ENCODE data around the gene MYO3B.

MYO3B gene

DNA sequence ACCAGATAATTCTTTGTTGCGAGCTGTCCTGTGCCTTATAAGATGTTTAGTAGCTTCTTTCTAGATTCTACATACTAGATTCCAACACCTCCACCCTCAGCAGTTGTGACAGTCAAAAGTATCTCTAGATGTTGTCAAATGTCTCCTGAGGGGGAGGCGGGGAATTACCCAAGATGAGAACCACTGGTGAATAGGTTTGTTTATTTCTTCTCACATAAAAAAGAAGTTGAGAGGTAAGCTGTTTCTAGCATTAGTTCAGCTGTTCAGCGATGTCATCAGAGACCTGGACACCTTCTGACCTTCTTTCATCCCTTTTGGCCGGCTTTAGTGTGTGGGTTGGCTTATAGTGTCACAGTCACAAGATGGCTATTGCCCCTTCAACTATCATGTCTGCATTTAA is 299.7 kb downstream of the MYO3B start:
- no peaks in the 10 kb centered on the region for H3K9me3 ChIP-seq (ENCODE audit: insufficient read depth, low read length)
- H3K79me2 ChIP-seq (ENCODE audit: insufficient read depth, low read length), result no peaks in the 10 kb centered on the region
- TF ChIP-seq EZH2phosphoT487 (conservative IDR thresholded peaks at IDR 0.05; ENCODE audit: low read length), result no peak
- TF ChIP-seq, protein P1, sequence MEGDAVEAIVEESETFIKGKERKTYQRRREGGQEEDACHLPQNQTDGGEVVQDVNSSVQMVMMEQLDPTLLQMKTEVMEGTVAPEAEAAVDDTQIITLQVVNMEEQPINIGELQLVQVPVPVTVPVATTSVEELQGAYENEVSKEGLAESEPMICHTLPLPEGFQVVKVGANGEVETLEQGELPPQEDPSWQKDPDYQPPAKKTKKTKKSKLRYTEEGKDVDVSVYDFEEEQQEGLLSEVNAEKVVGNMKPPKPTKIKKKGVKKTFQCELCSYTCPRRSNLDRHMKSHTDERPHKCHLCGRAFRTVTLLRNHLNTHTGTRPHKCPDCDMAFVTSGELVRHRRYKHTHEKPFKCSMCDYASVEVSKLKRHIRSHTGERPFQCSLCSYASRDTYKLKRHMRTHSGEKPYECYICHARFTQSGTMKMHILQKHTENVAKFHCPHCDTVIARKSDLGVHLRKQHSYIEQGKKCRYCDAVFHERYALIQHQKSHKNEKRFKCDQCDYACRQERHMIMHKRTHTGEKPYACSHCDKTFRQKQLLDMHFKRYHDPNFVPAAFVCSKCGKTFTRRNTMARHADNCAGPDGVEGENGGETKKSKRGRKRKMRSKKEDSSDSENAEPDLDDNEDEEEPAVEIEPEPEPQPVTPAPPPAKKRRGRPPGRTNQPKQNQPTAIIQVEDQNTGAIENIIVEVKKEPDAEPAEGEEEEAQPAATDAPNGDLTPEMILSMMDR (IDR thresholded peaks at IDR 0.05; ENCODE audit: insufficient read depth, low read length, poor library complexity, severe bottlenecking), result no peak
- no peaks in the 10 kb centered on the region; the same call in 1 of the 2 replicates for H3K27me3 ChIP-seq (ENCODE audit: low read length)
- no peak overlapping the region for H3K4me2 ChIP-seq (ENCODE audit: low read depth, low read length, poor library complexity, severe bottlenecking)
- no peaks in the 10 kb centered on the region for H4K20me1 ChIP-seq (ENCODE audit: low read depth, low read length)
- H3K9me2 ChIP-seq (replicated peaks; ENCODE audit: insufficient read depth, low read length), result no peaks in the 10 kb centered on the region
- H3K9ac ChIP-seq (ENCODE audit: low read length), result no peak overlapping the region
- H3K27ac ChIP-seq (ENCODE audit: low read depth, low read length), result no peak overlapping the region
- H2AFZ ChIP-seq (ENCODE audit: low read depth, low read length, severe bottlenecking), result no peak overlapping the region
- no peak overlapping the region for H3K4me3 ChIP-seq (ENCODE audit: insufficient read depth, low read length, poor library complexity, severe bottlenecking)
- H3K36me3 ChIP-seq (ENCODE audit: low read length), result no peaks in the 10 kb centered on the region
- H3F3A ChIP-seq (ENCODE audit: insufficient read depth), result no peaks in the 10 kb centered on the region

DNA sequence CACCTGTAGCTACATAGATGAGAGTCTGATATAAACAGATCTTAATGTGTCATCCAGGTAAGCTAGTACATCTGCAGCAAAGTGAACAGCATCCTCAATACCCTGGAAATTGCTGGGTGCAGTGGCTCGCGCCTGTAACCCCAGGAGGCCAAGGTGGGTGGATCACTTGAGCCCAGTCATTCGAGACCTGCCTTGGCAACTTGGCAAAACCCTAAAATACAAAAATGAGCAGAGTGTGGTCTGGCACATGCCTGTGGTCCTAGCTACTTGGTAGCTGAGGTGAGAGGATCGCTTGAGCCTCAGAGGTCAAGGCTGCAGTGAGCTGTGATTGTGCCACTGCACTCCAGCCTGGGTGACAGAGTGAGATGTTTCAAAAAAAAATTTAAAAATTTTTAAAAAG is 303.3 kb downstream of the MYO3B start:
- H3F3A ChIP-seq (ENCODE audit: insufficient read depth), result no peaks in the 10 kb centered on the region
- H3K36me3 ChIP-seq (ENCODE audit: low read length), result no peaks in the 10 kb centered on the region
- H3K9me3 ChIP-seq (ENCODE audit: insufficient read depth, low read length), result no peaks in the 10 kb centered on the region
- H4K20me1 ChIP-seq (ENCODE audit: low read depth, low read length), result no peaks in the 10 kb centered on the region; the same call in 1 of the 2 replicates
- no peak overlapping the region for H3K4me2 ChIP-seq (ENCODE audit: low read depth, low read length, poor library complexity, severe bottlenecking)
- H3K27ac ChIP-seq (ENCODE audit: low read depth, low read length), result no peak overlapping the region
- H3K9me2 ChIP-seq (replicated peaks; ENCODE audit: insufficient read depth, low read length), result no peaks in the 10 kb centered on the region
- no peak overlapping the region for H2AFZ ChIP-seq (ENCODE audit: low read depth, low read length, severe bottlenecking)
- H3K9ac ChIP-seq (ENCODE audit: low read length), result no peak overlapping the region
- H3K4me3 ChIP-seq (ENCODE audit: insufficient read depth, low read length, poor library complexity, severe bottlenecking), result no peak overlapping the region
- TF ChIP-seq, protein P1 (IDR thresholded peaks at IDR 0.05; ENCODE audit: insufficient read depth, low read length, poor library complexity, severe bottlenecking), result no peak
- TF ChIP-seq EZH2phosphoT487 (conservative IDR thresholded peaks at IDR 0.05; ENCODE audit: low read length), result no peak
- H3K27me3 ChIP-seq (ENCODE audit: low read length), result no peaks in the 10 kb centered on the region; the same call in 1 of the 2 replicates
- no peaks in the 10 kb centered on the region for H3K79me2 ChIP-seq (ENCODE audit: insufficient read depth, low read length)

DNA sequence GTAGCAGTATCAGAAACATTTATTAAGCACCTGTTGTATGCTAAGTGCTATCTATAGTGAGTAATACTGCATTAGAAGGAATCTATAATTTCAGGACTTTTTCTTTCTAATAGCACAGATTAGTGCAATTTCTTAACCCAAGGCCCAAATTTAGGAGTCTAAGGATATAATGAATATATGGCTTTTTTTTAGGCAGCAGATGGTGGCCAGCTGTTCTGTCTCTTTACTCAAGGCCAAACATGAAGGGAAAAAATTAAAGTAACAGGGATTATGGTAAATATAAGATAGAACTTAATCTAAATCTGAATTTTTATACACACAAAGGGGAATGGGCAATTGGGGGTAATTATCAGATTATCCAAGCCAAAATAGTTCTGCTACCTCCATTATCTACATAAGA is 306.6 kb downstream of the MYO3B start:
- Histone ChIP-seq H3K36me3 (ENCODE audit: low read length) (no peaks in the 10 kb centered on the region), H3K27ac (ENCODE audit: low read depth, low read length) (no peak overlapping the region)
- TF ChIP-seq EZH2phosphoT487 (conservative IDR thresholded peaks at IDR 0.05; ENCODE audit: low read length), result no peak
- TF ChIP-seq, protein P1 (IDR thresholded peaks at IDR 0.05; ENCODE audit: insufficient read depth, low read length, poor library complexity, severe bottlenecking), result no peak

More for the DNA sequence above, 306.6 kb downstream of the MYO3B start:
- Histone ChIP-seq H3K9me3 (ENCODE audit: insufficient read depth, low read length) (no peaks in the 10 kb centered on the region), H3K79me2 (ENCODE audit: insufficient read depth, low read length) (no peaks in the 10 kb centered on the region), H4K20me1 (ENCODE audit: low read depth, low read length) (no peaks in the 10 kb centered on the region; the same call in 1 of the 2 replicates), H3K9ac (ENCODE audit: low read length) (no peak overlapping the region), H3K27me3 (ENCODE audit: low read length) (no peaks in the 10 kb centered on the region; the same call in 1 of the 2 replicates), H2AFZ (ENCODE audit: low read depth, low read length, severe bottlenecking) (no peak overlapping the region), H3K4me2 (ENCODE audit: low read depth, low read length, poor library complexity, severe bottlenecking) (no peak overlapping the region), H3F3A (ENCODE audit: insufficient read depth) (no peaks in the 10 kb centered on the region), H3K4me3 (ENCODE audit: insufficient read depth, low read length, poor library complexity, severe bottlenecking) (no peak overlapping the region), H3K9me2 (replicated peaks; ENCODE audit: insufficient read depth, low read length) (no peaks in the 10 kb centered on the region)

All from SU-DHL-6 (cell line).